ENCODE measurements around the gene SNX33.

- TF ChIP-seq REST (IDR thresholded peaks at IDR 0.05) (no peak), RFX5 (IDR thresholded peaks at IDR 0.05) (no peak), JUNB (IDR thresholded peaks at IDR 0.05) (no peak), HOXA7 (CRISPR knock-in tag; IDR thresholded peaks at IDR 0.05) (no peak), CTCF (IDR thresholded peaks at IDR 0.05) (no peak), CBX8 (IDR thresholded peaks at IDR 0.05) (no peak), SREBF2 (IDR thresholded peaks at IDR 0.05) (no peak)
These were observed 34.7 kb downstream of the SNX33 start for GRCh38 chr15:75682181-75683135.

All from A549 (cell line).